NCI-H82 treated with DMSO at 0.1 percent for 48 hours (cell line): ENCODE data around the gene PPP2R5E.

Experiments
- DNase-seq: peaks from one replicate; lab custom pipeline; 2025; ENCODE audit not compliant: unreplicated experiment; lab: John Stamatoyannopoulos, UW

Gene PPP2R5E

GRCh38 chr14:63474111-63474510 is 69.1 kb downstream of the PPP2R5E start:
- no peak for DNase-seq

GRCh38 chr14:63472986-63473788 is 70.0 kb downstream of the PPP2R5E start:
- DNase-seq: no peak

DNA sequence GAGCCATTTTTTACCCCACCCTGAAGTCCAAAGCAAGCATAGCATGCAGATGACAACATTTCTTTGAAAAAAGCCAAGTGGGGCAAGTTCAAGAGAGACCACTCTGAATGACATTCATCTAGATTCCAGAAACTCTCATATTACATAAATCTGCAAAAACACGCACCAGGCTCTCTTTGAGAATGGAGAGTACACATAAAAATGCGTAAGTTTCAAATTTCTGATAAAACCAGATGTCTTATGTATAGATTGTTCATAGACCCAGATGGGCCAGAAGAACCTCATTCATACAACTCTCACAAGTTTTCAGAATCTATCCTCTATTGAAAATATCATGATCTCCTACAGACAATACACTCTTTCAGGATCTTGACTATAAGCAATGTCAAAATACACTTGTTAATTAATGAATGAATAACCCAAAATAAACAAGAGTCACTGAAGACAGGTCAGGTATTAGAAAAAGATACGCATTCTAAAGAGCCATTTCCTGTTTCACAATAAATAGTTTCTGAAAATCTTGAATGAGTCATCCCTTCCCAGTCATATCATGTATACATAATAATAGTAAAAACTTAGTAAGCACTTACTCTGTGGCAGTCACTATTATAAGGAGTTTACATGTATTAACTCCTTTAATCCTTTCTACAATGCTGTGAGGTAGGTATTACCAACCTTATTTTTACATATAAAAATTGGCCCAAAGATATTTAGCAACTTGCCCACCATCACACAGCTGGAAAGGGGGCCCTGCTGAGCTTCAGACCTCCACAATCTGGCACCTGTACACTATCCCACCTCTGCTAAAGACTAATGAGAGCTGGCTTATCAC is 72.0 kb downstream of the PPP2R5E start:
- no peak for DNase-seq

DNA sequence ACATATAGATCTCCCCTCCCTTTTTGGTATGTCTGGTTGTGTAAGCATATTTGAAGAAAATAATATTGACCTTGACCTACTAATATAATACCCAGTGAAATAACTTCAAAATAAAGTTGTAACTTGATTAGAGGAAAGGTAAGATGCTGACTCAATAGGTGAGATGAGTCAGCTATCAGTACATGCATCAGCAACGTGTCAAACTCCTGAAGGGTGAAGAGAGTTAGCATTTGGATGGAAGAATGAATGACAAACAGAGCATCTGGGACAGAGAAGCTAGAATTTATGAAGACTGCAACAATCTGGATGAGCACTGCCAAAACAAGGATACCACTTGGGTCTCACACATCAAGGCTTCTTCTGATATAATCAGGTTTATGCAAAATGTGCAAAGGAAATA is 74.9 kb downstream of the PPP2R5E start:
- no peak for DNase-seq

- DNase-seq: no peak
Observed at GRCh38 chr14:63467440-63468072, 75.6 kb downstream of the PPP2R5E start.

GRCh38 chr14:63465347-63465746 is 77.8 kb downstream of the PPP2R5E start:
- no peak for DNase-seq

DNA sequence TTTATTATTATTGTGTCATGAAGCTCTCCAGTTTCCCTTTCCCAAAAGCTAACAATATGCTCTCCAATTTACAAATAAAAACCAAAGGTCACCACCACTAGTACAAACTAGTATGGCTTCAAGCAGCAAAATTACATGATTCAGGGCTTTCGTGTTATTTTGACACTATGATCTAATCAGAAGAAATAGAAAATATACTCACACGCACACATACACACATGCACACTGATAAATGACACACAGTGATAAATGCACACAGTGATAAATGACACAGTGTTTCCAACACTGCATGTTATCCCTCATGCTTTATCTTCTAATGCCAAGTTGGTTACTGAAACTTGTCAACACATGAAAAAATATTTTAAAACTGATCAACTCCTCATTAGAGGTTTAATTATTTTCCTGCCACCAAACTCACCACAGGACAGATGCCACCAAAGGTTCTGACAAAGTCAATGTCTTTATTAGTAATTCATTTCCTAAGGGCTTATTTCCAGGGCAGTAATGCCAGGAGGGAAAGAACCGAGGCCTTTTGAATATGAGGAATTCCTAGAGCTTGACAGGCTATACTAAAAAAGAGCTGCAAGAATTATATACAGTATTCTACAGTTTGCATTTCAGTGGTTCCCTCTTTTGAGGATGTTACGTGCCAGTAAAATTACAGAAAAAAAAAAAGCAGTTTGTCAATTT is 82.4 kb downstream of the PPP2R5E start:
- no peak for DNase-seq

DNA sequence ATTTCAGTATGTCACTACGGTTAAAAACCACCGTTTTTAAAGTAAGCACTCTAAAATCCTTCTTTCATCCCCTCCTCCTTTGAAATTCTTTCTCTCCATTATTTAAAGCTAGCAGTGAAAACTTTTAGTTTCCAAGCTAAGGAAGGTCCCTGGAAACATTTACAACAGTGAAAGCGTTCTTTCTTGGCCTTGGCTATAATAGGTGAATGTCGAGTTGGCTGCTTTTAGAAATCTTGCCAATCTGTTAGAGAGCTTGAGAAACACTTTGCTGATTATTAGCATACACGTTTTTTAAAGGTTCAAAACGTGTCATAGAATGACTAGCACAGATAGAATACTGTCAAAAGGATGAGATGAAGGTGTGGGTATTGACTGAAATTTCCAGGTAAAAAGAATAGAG is 83.4 kb downstream of the PPP2R5E start:
- no peak for DNase-seq

DNA sequence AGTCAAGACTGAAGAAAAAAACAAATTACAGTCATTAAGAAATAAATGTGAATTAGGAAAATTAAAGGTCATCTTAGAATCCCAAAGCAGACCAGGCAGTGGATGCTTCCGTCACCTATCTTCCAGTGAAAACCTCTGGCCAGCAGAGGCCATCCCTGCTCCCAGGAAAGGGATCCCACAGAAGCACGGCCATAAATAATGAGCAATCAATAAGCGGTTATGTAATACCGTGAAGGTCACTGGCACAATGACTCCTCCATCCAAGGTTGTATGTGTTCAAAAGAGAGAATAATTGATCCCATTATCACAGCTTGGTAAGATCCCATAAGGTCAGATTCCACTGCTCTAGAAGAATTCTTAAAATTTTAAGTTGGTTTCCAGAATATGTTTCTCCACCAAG is 85.7 kb downstream of the PPP2R5E start:
- no peak for DNase-seq

DNA sequence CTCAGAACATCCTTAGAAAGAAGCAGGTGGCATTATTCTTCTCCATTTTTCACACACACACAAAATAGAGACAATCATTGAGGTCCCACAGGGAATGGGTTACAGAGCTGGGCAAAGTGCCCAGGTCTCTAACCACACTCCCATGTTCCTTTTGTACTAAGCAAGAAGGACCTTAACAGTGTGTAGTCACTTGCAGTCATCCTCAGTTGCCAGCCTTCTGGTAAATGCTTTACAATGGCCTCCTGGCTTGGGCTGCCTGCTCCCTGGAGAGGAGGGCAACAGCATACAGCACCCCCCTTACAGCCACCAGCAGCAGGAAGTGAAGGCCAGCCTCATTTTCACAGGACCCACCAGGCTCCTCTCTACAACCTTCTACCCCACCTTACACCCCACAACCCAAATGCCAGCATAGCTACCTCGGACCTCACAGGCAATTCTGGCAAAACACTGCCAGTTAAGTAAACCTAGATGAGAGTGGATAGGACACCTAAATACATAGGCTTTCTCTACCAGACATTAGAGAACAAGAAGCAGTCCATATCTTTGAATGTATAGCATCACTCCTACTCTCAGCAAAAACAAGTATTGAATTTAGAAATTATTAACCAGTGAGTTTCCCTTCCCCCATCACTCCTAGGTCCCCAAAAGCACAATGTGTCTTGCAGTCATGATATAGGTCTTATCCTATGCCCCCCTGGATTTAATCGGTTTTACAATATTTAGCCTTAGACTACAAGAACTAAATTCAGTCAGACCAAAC is 88.1 kb downstream of the PPP2R5E start:
- no peak for DNase-seq

GRCh38 chr14:63454436-63454835 is 88.7 kb downstream of the PPP2R5E start:
- no peak for DNase-seq

DNA sequence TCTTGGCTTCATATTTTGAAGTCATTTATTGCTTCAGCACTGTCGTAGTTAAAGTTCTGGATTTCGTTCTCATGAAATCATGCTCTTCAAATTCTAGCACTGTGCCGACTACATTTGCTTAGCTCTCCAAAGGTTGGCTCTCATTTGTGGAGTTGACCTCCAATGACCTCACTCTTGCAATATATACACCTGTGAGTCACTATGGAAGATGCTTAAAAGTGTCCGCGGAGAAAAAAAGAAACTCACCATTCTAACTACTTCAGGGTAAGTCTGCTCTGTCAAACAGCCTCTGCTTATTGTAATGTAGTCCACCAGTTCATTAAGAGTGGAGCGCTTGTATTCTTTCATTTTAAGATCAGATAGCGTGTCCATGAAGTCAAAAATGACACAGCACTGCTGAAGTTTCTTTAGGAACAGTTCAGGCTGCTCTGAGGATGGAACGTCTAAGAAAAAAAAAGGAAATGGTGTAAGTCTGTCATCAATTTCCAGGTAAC is 89.7 kb downstream of the PPP2R5E start:
- DNase-seq: no peak

DNA sequence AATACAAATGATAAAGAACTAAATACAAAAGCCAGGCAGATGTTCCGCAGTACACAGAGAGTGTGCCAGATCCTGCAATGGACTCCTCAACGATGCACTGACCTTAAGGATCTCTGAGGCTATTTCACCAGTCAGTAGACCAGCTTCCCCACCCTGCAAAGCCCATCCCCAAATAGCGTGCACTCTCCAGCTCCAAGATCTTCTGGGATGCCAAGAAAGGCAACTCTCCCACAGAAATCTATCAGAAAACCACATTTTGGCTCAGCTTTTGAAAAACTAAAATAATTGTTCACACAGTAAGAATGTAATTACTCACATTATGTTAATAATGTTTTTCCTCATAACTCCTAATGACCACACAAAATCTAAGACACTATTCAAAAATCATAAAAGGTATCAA is 90.4 kb downstream of the PPP2R5E start:
- no peak for DNase-seq

GRCh38 chr14:63448841-63449240 is 94.3 kb downstream of the PPP2R5E start:
- no peak for DNase-seq

- DNase-seq: no peak
Observed at GRCh38 chr14:63444588-63444987, 98.6 kb downstream of the PPP2R5E start.

DNA sequence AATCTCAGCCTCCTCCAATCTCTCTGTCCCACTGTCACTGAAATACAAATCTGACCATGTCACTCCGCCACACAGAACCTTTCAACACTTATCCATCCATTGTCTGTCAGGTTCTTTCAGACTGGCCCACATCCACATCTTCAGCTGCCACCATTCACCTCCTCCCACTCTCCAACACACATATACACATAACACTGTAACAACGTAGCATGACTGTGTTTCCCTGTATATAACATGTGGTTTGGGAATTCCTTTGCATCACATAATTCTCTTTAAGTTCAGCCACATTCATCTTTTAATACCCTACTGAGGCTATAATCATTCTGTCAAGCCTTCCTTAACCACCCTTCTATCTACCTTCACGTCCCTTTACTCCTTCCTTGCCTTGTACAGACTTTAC is 99.2 kb downstream of the PPP2R5E start:
- DNase-seq: no peak

- no peak for DNase-seq
Observed at GRCh38 chr14:63443361-63443760, 99.8 kb downstream of the PPP2R5E start.

DNA sequence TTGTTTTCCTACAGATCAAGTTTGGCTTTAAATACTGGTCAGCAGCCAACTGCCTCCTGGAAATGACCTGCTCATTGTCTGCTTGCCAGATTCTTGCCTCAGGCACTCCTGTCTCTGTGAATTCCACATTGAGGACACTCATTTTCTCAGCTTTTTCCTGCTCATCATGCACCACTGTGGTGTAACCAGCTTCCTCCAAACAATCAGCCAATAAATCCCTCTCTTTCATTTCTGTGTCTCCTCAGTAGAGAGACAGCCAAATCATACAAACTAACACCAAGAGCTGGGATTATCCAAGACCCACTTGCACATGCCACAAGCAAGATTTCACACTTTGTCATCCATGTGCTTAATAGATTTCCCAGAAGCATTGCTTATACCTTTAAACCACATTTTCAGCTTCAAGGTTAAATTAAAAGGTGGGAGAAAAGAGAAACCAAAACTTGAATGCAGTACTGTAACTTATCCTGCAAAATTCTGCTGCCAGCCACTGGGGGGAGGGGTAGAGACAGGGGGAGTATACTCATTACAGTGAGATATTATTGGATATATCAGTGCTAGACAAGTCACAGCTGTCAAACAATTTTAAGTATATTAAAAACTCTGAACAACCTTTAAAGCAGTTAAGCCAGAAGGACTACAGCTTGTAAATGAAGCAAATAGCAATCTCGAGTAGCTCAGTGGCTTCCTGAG is 105.0 kb downstream of the PPP2R5E start:
- DNase-seq: peak; percentile 49

- no peak for DNase-seq
Observed at GRCh38 chr14:63436286-63437098, 106.7 kb downstream of the PPP2R5E start.
